Measurements from ENCODE around the gene SDR9C7. TPM values are rescaled to one million over a fixed set of nuclear protein-coding genes. Genes with fewer than 3 reads are reported as not detected.
"Not testable (repeated sequence)": the region's sequence is repeated elsewhere in the genome, so short reads cannot be mapped to it uniquely, and the experiment has no call there.

The SDR9C7 gene
- total RNA-seq, 1 donor from 2014 or later: not detected

DNA sequence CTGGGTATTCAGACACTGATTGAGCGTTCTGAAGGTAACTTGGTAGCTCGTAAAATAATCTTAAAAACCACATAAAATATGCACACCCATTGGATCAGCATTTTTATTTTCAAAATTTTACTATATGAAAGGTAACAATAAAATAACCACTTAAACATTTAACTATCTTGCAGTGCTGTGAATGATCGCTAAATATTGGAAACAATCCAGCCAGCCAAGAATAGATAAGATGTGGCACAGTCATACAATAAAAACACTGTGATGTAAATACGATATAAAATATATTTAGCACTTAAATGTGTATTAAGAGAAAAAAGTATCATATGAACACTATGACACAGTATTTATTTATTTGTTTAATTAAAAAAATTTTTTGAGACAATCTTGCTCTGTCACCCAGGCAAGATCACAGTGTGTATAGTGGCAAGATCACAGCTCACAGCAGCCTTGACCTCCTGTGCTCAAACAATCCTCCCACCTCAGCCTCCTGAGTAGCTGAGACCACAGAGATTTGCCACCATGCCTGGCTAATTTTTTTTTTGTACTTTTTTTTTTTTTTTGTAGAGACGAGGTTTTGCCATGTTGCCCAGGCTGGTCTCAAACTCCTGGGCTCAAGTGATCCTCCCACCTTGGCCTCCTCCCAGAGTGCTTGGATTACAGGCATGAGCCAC, 39.4 kb downstream of the SDR9C7 start:
- H3K4me3 Mint-ChIP-seq (ENCODE audit: unreplicated experiment): no peak overlapping the region
- peaks cover 2% of the 10 kb centered on the region for H3K36me3 Mint-ChIP-seq (ENCODE audit: low read depth)
- TF ChIP-seq, protein P1, sequence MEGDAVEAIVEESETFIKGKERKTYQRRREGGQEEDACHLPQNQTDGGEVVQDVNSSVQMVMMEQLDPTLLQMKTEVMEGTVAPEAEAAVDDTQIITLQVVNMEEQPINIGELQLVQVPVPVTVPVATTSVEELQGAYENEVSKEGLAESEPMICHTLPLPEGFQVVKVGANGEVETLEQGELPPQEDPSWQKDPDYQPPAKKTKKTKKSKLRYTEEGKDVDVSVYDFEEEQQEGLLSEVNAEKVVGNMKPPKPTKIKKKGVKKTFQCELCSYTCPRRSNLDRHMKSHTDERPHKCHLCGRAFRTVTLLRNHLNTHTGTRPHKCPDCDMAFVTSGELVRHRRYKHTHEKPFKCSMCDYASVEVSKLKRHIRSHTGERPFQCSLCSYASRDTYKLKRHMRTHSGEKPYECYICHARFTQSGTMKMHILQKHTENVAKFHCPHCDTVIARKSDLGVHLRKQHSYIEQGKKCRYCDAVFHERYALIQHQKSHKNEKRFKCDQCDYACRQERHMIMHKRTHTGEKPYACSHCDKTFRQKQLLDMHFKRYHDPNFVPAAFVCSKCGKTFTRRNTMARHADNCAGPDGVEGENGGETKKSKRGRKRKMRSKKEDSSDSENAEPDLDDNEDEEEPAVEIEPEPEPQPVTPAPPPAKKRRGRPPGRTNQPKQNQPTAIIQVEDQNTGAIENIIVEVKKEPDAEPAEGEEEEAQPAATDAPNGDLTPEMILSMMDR (IDR thresholded peaks at IDR 0.05): no peak
- H3K9me3 Mint-ChIP-seq (ENCODE audit: low read depth): peaks cover 11% of the 10 kb centered on the region
- DNase-seq (ENCODE audit: low spot score): no peak
- H3K27me3 Mint-ChIP-seq (ENCODE audit: low read depth): peaks cover 24% of the 10 kb centered on the region
- H3K27ac Mint-ChIP-seq (ENCODE audit: unreplicated experiment): no peak overlapping the region
- H3K4me1 Mint-ChIP-seq (ENCODE audit: low read depth): no peaks in the 10 kb centered on the region

GRCh38 chr12:56891885-56892284, 42.3 kb downstream of the SDR9C7 start:
- H3K27ac Mint-ChIP-seq (ENCODE audit: unreplicated experiment); DNase-seq (ENCODE audit: low spot score); H3K4me1 Mint-ChIP-seq (ENCODE audit: low read depth); H3K36me3 Mint-ChIP-seq (ENCODE audit: low read depth); H3K4me3 Mint-ChIP-seq (ENCODE audit: unreplicated experiment): not testable (repeated sequence)
- Mint-ChIP-seq H3K27me3 (ENCODE audit: low read depth) (peaks cover 34% of the 10 kb centered on the region), H3K9me3 (ENCODE audit: low read depth) (peaks cover 17% of the 10 kb centered on the region)

DNA sequence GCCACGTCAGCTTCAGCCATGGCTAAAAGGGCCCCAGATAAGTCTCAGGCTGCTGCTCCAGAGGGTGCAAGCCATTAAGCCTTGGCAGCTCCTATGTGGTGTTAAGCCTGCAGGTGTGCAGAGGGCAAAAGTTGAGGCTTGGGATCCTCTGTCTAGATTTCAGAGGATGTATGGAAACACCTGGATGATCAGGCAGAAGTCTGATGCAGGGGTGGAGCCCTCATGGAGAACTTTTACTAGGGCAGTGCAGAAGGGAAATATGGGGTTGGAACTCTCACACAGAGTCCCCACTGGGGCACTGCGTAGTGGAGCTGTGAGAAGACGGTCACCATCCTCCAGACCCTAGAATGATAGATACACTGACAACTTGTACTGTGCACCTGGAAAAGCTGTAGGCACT, 47.9 kb downstream of the SDR9C7 start:
- peaks cover 28% of the 10 kb centered on the region for H3K9me3 Mint-ChIP-seq (ENCODE audit: low read depth)
- TF ChIP-seq, protein P1 (IDR thresholded peaks at IDR 0.05): no peak
- H3K4me1 Mint-ChIP-seq (ENCODE audit: low read depth): peaks cover 9% of the 10 kb centered on the region
- H3K27ac Mint-ChIP-seq (ENCODE audit: unreplicated experiment): no peak overlapping the region
- peaks cover 22% of the 10 kb centered on the region for H3K27me3 Mint-ChIP-seq (ENCODE audit: low read depth)
- no peak overlapping the region for H3K4me3 Mint-ChIP-seq (ENCODE audit: unreplicated experiment)
- peaks cover 6% of the 10 kb centered on the region for H3K36me3 Mint-ChIP-seq (ENCODE audit: low read depth)
- DNase-seq (ENCODE audit: low spot score): no peak

- H3K27me3 Mint-ChIP-seq (ENCODE audit: low read depth): peaks cover 13% of the 10 kb centered on the region
- peaks cover 4% of the 10 kb centered on the region for H3K36me3 Mint-ChIP-seq (ENCODE audit: low read depth)
- no peak overlapping the region for H3K4me3 Mint-ChIP-seq (ENCODE audit: unreplicated experiment)
- H3K9me3 Mint-ChIP-seq (ENCODE audit: low read depth): peaks cover 19% of the 10 kb centered on the region
- no peak overlapping the region for H3K27ac Mint-ChIP-seq (ENCODE audit: unreplicated experiment)
- DNase-seq (ENCODE audit: low spot score): no peak
- TF ChIP-seq, protein P1 (IDR thresholded peaks at IDR 0.05): no peak
- H3K4me1 Mint-ChIP-seq (ENCODE audit: low read depth): peaks cover 19% of the 10 kb centered on the region
Observed at GRCh38 chr12:56885316-56885715, 48.9 kb downstream of the SDR9C7 start.

DNA sequence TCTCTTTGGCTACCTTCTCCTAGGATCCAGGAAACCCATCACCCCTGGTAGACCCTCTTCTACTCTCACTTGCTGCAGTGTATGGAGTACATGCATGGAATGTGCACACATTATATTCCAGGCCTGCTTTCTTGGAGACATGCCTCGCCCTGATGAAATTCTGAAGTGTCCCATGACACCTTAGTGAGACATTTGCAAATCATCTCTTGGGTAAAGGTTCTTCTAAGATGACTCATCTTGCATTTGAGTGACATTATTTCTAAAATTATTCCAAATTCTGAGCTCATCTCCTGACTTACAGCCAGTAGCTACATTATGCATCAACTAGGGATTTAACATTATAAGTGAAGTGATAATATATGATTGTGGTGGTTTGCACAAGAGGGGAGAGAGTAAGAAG, 49.8 kb downstream of the SDR9C7 start:
- peaks cover 18% of the 10 kb centered on the region for H3K9me3 Mint-ChIP-seq (ENCODE audit: low read depth)
- TF ChIP-seq, protein P1 (IDR thresholded peaks at IDR 0.05): no peak
- no peak overlapping the region for H3K4me3 Mint-ChIP-seq (ENCODE audit: unreplicated experiment)
- DNase-seq (ENCODE audit: low spot score): no peak
- H3K27ac Mint-ChIP-seq (ENCODE audit: unreplicated experiment): peak overlapping the region; percentile 52
- H3K4me1 Mint-ChIP-seq (ENCODE audit: low read depth): peaks cover 26% of the 10 kb centered on the region
- peaks cover 3% of the 10 kb centered on the region for H3K36me3 Mint-ChIP-seq (ENCODE audit: low read depth)
- peaks cover 11% of the 10 kb centered on the region for H3K27me3 Mint-ChIP-seq (ENCODE audit: low read depth)

DNA sequence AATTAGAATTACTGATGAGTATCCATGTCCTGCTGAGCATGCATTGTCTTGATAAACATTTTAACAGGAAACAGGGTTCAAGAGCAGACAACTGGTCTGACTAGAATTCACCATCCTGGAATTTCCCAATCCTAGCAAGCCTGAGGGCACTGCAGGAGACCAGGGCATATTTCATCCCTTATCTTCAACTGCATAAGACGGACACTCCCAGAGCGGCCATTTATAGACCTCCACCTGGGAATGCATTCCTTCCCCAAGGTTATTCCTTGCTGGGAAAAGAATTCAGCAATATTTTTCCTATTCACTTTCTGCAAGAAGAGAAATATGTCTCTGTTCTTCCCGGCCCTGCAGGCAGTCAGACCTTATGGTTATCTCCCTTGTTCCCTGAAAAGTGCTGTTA, 51.8 kb downstream of the SDR9C7 start:
- not testable (repeated sequence) for H3K27ac Mint-ChIP-seq (ENCODE audit: unreplicated experiment); DNase-seq (ENCODE audit: low spot score); H3K27me3 Mint-ChIP-seq (ENCODE audit: low read depth); H3K36me3 Mint-ChIP-seq (ENCODE audit: low read depth); H3K4me3 Mint-ChIP-seq (ENCODE audit: unreplicated experiment)
- H3K9me3 Mint-ChIP-seq (ENCODE audit: low read depth): peaks cover 13% of the 10 kb centered on the region
- H3K4me1 Mint-ChIP-seq (ENCODE audit: low read depth): peaks cover 31% of the 10 kb centered on the region
